Bladder microvascular endothelial cell (primary cell): ENCODE data around the gene CHSY1. TPM values are rescaled to one million over a fixed set of nuclear protein-coding genes. Genes with fewer than 3 reads are reported as not detected.

Experiments used
- total RNA-seq: library from RNA; depleted of rRNA; stranded (reverse); fragments of >200 nt; gene quantifications from 2 replicates; pipeline ENCODE4 v1.2.3, GENCODE V29; 2014

Gene CHSY1, protein sequence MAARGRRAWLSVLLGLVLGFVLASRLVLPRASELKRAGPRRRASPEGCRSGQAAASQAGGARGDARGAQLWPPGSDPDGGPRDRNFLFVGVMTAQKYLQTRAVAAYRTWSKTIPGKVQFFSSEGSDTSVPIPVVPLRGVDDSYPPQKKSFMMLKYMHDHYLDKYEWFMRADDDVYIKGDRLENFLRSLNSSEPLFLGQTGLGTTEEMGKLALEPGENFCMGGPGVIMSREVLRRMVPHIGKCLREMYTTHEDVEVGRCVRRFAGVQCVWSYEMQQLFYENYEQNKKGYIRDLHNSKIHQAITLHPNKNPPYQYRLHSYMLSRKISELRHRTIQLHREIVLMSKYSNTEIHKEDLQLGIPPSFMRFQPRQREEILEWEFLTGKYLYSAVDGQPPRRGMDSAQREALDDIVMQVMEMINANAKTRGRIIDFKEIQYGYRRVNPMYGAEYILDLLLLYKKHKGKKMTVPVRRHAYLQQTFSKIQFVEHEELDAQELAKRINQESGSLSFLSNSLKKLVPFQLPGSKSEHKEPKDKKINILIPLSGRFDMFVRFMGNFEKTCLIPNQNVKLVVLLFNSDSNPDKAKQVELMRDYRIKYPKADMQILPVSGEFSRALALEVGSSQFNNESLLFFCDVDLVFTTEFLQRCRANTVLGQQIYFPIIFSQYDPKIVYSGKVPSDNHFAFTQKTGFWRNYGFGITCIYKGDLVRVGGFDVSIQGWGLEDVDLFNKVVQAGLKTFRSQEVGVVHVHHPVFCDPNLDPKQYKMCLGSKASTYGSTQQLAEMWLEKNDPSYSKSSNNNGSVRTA
- 27.8 and 41.2 TPM in 2 replicates for total RNA-seq

GRCh38 chr15:101251830-101252820 lies at the start of gene CHSY1:
Gene CHSY1, minus strand, starts transcription at chr15:101252048. Its CDS starts 592 bp downstream, at chr15:101251456.

DNA sequence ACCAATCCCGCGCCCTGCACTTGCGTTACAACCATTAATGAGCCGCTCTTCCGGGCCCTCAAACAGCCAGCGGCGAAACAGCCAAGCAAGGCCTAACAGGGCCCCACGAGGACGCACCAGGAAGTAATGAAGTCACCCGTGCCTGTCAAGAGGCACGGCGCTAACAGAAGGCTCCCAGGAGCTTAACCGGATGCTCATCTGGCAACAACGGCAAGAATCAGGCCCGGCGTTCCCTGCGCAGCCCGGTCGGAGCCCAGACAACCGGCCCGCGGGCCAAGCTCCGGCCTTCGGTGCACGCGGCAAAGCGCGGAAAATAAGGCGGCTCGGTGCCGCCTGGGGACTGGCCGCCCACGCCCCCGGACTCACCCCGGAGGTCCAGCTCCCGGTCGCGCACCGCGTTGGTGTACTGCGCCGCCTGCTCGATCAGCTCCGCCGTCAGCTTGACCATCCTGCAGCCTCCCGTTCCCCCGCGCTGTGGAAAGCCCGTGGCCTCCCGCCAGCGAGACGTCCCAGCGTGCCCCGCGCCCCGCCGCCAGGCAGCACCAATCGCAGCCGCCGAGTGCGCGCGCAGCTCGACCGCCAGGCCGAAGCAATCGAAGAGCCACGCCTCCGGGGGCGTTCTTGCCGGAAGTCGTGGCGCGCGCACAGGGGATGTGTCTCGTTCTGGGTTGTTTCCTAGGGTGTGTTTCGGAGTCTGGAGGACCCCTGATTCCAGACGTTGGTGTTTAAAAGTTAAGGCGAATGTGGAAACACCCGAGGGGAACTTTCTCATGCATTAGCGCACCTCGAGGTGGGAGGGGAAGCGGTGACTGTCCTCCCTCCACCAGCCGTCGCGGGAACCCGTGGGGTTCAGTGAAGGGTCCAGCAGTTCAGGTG lies 43.1 kb upstream of the CHSY1 start, which contains the start of gene SNRPA1:
Gene SNRPA1 (minus strand): TSS at position 518 of the 876 bp plus-strand sequence. CDS start 70 bp downstream, at position 448.

GRCh38 chr15:101277038-101277822 lies 25.4 kb upstream of the CHSY1 start, which contains the start of gene SELENOS:
Gene SELENOS, minus strand, starts transcription at chr15:101277485. Its CDS starts 68 bp downstream, at chr15:101277417.

Other genes starting within 250 kb of the CHSY1 start
- gene SELENOS, start 25.4 kb upstream of the CHSY1 start, total RNA-seq = 47.4 and 66.5 TPM in 2 replicates
- 12.1 and 19.9 TPM in 2 replicates for gene SNRPA1, start 43.2 kb upstream of the CHSY1 start, total RNA-seq
- 0.49 and 31.7 TPM in 2 replicates for gene PCSK6, start 237.7 kb upstream of the CHSY1 start, total RNA-seq